ENCODE measurements around the gene CRIP2. TPM values are rescaled to one million over a fixed set of nuclear protein-coding genes. Genes with fewer than 3 reads are reported as not detected.

The CRIP2 gene
- total RNA-seq, 1 experiment from 2014 or later: 152 TPM

GRCh38 chr14:105527826-105528585, 53.4 kb downstream of the CRIP2 start:
- peak; percentile 57 for DNase-seq (ENCODE audit: low read depth)

GRCh38 chr14:105528586-105529318, 54.1 kb downstream of the CRIP2 start:
- no peak for DNase-seq (ENCODE audit: low read depth)

GRCh38 chr14:105529319-105529568, 54.6 kb downstream of the CRIP2 start:
- no peak for DNase-seq (ENCODE audit: low read depth)

Other genes starting within 250 kb of the CRIP2 start
- 45.1 and 54.7 TPM in 2 replicates for gene BTBD6, start 226.3 kb upstream of the CRIP2 start, total RNA-seq (2014; rRNA removed)
- gene BRF1, start 173.8 kb upstream of the CRIP2 start, total RNA-seq (2014; rRNA removed): 28.2 and 30.1 TPM in 2 replicates
- 39.6 and 45.3 TPM in 2 replicates for gene PACS2, start 160.1 kb upstream of the CRIP2 start, total RNA-seq (2014; rRNA removed)
- 0.06 TPM in 1 of 2 replicates, not detected in the other for gene TEX22, start 76.3 kb upstream of the CRIP2 start, total RNA-seq (2014; rRNA removed)
- 46.7 and 47.9 TPM in 2 replicates for gene MTA1, start 55.0 kb upstream of the CRIP2 start, total RNA-seq (2014; rRNA removed)
- not detected in 2 replicates for gene CRIP1, start 12.1 kb downstream of the CRIP2 start, total RNA-seq (2014; rRNA removed)
- 25.5 and 29.0 TPM in 2 replicates for gene TEDC1, start 16.4 kb downstream of the CRIP2 start, total RNA-seq (2014; rRNA removed)
- 11.0 and 12.2 TPM in 2 replicates for gene TMEM121, start 51.8 kb downstream of the CRIP2 start, total RNA-seq (2014; rRNA removed)